NCI-H1436 (cell line): ENCODE measurements around the gene GGCX.
"Not testable (repeated sequence)": the region's sequence is repeated elsewhere in the genome, so short reads cannot be mapped to it uniquely, and the experiment has no call there.

Source experiments
- DNase-seq: peaks from one replicate; lab custom pipeline; 2025; lab: John Stamatoyannopoulos, UW

GGCX gene

GRCh38 chr2:85594715-85595300 is 33.5 kb upstream of the GGCX start:
- no peak for DNase-seq

GRCh38 chr2:85593023-85593422 is 31.7 kb upstream of the GGCX start:
- DNase-seq, result no peak

GRCh38 chr2:85592299-85592698 is 31.0 kb upstream of the GGCX start:
- not testable (repeated sequence) for DNase-seq

- DNase-seq, result no peak
These were observed 30.3 kb upstream of the GGCX start for GRCh38 chr2:85591563-85591962.

- DNase-seq, result no peak
These were observed 29.7 kb upstream of the GGCX start for GRCh38 chr2:85590950-85591349.

- no peak for DNase-seq
These were observed 28.9 kb upstream of the GGCX start for GRCh38 chr2:85589982-85590791.

GRCh38 chr2:85589181-85589580 is 27.9 kb upstream of the GGCX start:
- DNase-seq, result no peak

- DNase-seq, result no peak
These were observed 27.4 kb upstream of the GGCX start for GRCh38 chr2:85588645-85589044.

GRCh38 chr2:85588236-85588635 is 26.9 kb upstream of the GGCX start:
- DNase-seq, result no peak

- DNase-seq, result no peak
These were observed 24.4 kb upstream of the GGCX start for GRCh38 chr2:85585781-85586105.

- no peak for DNase-seq
These were observed 23.8 kb upstream of the GGCX start for GRCh38 chr2:85584857-85585780.

GRCh38 chr2:85584354-85584856 is 23.1 kb upstream of the GGCX start, which contains the start of gene VAMP5:
Gene VAMP5, plus strand, starts transcription at chr2:85584431. Its CDS starts 60 bp downstream, at chr2:85584491.
- no peak for DNase-seq

GRCh38 chr2:85583667-85584353 is 22.5 kb upstream of the GGCX start:
- no peak for DNase-seq

GRCh38 chr2:85582492-85582891 is 21.2 kb upstream of the GGCX start:
- DNase-seq, result no peak

- no peak for DNase-seq
These were observed 18.9 kb upstream of the GGCX start for GRCh38 chr2:85580206-85580605.

- DNase-seq, result no peak
These were observed 18.1 kb upstream of the GGCX start for GRCh38 chr2:85579266-85579935.

- DNase-seq, result no peak
These were observed 17.2 kb upstream of the GGCX start for GRCh38 chr2:85578243-85579180.

- DNase-seq, result no peak
These were observed 16.3 kb upstream of the GGCX start, which contains the start of gene VAMP8 for GRCh38 chr2:85577386-85578242. Gene VAMP8, plus strand, starts transcription at chr2:85577586. Its CDS starts 61 bp downstream, at chr2:85577647.

GRCh38 chr2:85577063-85577385 is 15.7 kb upstream of the GGCX start:
- DNase-seq, result no peak
